CD4-positive, alpha-beta T cell treated with Interleukin-10 for 1 hour (primary cell): ENCODE measurements around the gene TTLL6.
A peak's percentile ranks its signal among the peaks of the same experiment; 100 is the strongest.
"Not testable (repeated sequence)": the region's sequence is repeated elsewhere in the genome, so short reads cannot be mapped to it uniquely, and the experiment has no call there.

ENCODE experiments used
- DNase-seq: peaks from one replicate; pipeline ENCODE4 v3.0.0-alpha.2; 2020

The TTLL6 gene

DNA sequence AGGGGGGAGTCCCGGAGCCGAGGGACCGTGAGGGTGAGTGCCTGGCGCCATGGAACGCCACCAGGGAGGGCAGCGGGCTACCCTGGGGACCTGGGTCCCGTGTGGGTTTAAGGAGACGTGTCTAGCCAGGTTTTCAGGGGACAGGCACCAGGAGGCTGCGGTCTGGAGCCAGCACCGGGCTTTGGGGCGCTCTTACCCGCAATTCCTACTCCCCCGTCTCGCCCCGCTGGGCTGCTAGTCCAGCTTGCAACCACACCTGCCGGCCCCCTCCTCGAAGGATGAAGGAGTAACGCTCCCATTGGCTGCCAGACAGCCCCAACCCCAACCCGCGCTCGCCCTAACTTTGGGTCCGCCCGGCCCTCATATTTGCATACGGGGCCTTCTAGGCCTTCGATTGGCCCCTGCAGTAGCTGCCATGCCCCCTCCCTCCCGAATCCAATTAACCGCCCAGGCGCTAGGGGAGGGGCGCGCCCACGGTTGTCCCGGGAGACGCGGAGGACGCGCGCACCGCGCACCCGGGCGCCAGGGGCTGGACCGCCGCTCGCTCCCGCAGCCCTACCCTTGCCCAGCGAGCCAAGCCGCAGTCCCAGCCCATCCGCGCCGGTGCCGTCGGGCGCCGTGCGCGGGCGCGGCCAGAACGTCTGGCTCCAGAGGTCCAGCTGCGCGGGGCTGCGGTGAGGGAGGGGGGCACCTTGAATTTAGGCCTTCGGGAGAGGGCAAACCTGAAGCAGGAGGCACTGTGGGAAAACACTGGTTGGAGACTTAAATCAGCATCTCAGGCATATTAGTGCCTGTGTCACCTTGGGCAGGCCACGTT lies at the start of gene TTLL6:
TSS of gene TTLL6 (minus strand) at position 456 of the 817 bp plus-strand sequence. CDS start at position 299, 157 bp downstream.
- DNase-seq, result peak; percentile 83

DNA sequence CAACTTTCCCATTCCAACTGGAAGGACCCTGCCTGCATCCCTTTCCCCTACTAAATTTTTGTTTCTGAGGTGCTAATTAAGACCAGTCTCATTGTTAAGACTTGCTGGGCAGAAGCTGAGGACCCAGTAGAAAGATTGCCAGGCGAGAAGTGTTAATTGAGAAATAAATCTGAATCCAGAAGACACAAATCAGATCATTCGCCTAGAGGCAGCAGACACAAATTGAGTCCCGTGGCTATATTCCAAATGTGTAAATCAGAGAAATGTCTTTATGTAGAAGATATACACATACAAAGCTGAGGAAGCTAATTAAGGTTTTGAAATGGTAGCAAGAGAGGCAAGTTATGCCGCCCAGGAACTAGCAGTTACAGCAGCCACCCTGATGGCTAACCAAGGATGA lies 43.4 kb upstream of the TTLL6 start:
- DNase-seq, result no peak

GRCh38 chr17:48860034-48860433 lies 43.0 kb upstream of the TTLL6 start:
- no peak for DNase-seq

DNA sequence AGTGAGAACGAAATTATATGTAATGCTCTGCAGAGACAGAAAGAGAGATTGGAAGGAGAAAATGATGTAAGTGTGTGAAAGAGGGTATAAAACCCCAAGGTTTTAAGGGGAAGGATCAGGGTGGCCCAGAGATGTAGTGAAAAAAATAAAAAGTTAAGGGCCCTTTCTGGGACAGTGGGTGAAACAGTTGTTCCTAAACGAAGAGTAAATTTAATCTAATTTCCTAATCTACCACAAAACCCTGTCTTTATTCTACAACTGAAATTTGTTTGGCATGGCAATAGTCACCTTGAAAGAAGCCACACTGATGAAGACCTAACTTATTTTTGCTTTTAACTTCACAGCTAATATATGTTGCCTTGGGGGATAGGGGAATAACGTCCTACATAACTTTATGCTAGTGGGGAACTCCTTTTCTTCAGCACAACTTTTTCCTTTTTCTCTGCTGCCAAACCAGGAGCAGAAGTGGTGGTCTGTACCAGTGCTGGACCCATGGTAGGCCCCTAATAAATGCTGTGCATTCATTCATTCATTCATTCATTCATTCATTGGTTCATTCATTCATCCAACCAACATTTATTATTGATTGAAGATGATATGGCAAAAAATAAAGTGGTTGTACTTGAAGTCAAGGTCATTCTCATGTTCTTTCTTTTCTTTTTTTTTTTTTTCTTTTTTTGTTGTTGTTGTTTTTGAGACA lies 39.2 kb upstream of the TTLL6 start:
- DNase-seq, result no peak

- no peak for DNase-seq
Observed at GRCh38 chr17:48854774-48855476, 37.9 kb upstream of the TTLL6 start.

- DNase-seq, result peak; percentile 24
Observed at GRCh38 chr17:48850792-48851323, 33.8 kb upstream of the TTLL6 start.

DNA sequence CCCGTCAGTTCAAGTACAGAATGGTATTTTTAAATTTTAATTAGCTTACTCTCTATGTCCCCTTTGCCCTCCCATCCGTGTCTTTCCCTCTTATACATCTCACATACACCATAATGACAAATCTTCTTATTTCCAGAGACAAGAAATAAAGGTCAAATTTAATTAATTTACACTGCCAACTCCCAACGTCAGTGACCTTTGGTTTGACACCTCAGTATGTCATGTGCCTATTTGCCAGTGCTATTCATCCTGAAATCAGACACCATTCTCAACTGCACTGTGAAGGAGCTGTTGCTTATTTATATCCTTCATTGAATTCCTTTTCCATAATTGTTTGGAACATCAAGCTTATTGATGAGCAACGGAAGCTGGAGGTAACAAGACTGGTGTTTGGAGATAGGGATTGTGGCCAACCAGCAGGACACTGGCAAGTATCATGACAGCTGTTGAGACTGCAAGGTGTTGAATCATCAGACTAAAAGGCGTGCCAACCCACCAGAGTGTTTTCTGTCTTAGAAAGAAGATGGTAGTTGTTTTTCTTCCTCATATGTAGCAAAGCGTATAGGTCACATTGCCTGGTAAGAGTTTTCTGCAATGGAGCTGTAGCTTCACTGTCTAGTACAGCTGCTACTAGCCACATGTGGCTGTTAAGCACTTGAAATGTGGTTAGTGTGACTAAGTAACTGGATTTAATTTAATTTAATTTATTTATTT lies 26.3 kb upstream of the TTLL6 start:
- DNase-seq, result no peak

DNA sequence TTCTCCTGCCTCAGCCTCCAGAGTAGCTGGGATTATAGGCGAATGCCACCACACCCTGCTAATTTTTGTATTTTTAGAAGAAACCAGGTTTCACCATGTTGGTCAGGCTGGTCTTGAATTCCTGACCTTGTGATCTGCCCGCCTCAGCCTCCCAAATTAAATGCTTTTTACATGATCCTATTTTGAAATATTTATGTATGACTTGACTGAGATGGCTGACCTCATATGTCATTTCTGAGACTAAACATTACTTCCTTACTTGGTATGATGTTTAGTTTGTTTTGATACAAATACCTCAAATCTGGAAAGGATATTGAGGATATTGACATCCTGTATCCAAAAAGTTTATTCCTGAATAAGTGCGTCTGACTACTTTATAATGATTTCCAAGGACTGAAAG lies 25.7 kb upstream of the TTLL6 start:
- DNase-seq, result no peak

DNA sequence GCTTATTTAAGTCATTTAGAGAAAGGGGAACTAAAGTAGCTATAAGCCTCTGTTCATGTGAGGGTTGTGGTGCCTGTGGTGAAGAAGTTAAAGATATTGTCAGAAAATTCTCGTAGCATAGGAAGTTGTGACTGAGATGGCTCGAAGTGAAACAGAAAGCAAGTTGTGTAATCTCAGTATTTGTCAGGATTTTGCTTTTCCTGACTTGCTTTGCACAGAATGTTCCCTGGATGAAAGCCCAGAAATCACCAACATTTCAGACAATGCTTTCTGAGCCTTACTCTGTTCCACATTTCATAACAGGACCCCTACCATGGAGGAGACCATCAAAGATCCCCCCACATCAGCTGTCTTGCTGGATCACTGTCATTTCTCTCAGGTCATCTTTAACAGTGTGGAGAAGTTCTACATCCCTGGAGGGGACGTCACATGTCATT lies 24.4 kb upstream of the TTLL6 start:
- DNase-seq, result peak; percentile 63

DNA sequence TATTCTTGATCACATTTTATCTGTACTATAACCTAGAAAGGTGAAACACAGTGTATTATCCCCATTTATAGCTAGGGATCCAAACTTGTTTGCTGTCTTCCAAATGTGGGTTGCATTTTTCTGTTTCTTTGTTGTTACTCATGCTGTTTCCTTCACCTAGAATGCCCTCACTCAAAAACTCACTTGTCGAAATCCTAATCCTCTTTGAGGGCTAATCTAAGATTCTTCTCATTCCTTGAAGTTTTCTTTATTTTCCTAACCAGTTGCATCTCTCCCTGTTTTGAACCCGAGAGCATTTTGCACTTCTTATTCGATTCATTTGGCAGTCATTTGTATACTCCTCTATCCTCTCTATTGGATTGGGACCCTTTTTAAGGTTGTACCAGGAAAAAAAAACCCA lies 23.4 kb upstream of the TTLL6 start:
- DNase-seq, result no peak

GRCh38 chr17:48837458-48837857 lies 20.4 kb upstream of the TTLL6 start:
- peak; percentile 48 for DNase-seq

- peak; percentile 29 for DNase-seq
Observed at GRCh38 chr17:48835971-48836370, 18.9 kb upstream of the TTLL6 start.

GRCh38 chr17:48834973-48835372 lies 17.9 kb upstream of the TTLL6 start:
- DNase-seq, result no peak

DNA sequence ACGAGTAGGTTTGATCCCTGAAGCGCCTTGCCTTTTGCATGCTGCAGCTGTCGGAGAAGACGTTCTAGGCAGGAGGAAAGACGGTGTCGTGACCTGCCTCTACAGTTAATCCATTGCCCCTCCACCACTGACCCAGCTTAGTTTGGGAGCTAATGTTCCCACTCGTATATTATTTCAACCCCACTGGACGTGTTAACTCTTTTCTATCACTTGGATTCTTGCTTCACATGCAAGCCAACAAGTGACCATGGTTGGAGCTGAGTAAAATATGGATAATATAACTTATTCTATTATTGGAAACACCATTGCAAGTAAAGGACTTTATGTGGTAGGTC lies 14.5 kb upstream of the TTLL6 start:
- no peak for DNase-seq

DNA sequence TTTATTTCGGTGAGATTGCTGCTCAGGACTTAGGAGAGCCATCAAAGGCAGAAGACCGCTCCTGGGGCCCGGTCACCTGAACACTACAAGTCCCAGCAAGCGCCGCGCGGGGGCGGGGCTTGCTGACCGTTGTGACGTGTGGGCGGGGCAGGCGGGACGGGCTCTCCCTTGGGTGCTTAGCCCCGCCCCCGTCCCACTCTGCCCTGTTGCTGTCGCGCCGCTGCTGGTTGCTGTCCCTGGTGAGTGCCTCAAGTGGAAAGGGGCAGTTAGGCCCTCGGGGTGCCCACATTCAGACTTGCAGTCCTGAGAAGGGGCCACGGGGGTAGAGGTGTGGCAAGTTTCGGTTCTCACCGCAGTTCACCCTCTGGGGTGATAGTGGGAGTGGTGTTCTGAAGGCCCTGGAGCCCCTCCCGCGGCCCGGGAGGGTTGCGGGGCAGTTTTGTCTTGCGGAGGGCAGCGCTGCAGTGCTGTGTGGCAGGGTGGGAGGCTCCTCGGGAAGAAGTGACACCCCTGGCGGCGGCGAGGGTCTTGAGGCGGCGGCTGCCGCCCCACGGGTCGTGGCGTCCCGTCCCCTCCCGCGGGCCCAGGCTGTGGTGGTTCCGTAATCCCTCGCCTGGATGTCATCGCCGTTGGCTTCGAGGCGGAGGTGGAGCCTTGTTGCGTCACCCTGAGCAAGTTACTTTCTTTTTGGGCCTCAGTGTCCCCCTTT lies 14.0 kb upstream of the TTLL6 start, which contains the start of gene CALCOCO2:
TSS of gene CALCOCO2 (plus strand) at position 196 of the 709 bp plus-strand sequence. CDS start 10,673 bp downstream, outside the sequence.
- peak; percentile 91 for DNase-seq

GRCh38 chr17:48825446-48826381 lies 8.7 kb upstream of the TTLL6 start:
- no peak for DNase-seq

DNA sequence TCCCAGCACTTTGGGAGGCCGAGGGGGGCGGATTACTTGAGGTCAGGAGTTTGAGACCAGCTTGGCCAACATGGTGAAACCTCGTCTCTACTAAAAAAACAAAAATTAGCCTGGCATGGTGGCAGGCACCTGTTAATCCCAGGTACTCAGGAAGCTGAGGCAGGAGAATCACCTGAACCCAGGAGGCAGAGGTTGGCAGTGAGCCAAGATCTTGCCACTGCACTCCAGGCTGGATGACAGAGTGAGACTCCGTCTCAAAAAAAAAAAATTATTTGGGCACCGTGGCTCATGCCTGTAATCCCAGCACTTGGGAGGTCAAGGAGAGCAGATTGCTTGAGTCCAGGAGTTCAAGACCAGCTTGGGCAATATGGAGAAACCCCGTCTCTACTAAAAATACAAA lies 3.9 kb upstream of the TTLL6 start:
- DNase-seq, result not testable (repeated sequence)

DNA sequence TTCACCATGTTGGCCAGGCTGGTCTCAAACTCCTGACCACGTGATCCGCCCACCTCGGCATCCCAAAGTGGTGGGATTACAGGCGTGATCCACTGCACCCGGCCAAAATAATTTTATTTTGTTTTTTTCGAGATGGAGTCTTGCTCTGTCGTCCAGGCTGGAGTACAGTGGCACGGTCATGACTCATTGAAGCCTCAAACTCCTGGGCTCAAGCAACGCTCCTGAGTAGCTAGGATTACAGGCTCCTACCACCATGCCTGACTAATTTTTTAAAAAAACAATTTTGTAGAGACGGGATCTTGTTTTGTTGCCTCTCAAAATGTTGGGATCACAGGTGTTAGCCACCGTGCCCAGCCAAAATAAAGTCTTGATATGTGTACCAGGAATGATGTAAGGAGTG lies 2.4 kb upstream of the TTLL6 start:
- no peak for DNase-seq

DNA sequence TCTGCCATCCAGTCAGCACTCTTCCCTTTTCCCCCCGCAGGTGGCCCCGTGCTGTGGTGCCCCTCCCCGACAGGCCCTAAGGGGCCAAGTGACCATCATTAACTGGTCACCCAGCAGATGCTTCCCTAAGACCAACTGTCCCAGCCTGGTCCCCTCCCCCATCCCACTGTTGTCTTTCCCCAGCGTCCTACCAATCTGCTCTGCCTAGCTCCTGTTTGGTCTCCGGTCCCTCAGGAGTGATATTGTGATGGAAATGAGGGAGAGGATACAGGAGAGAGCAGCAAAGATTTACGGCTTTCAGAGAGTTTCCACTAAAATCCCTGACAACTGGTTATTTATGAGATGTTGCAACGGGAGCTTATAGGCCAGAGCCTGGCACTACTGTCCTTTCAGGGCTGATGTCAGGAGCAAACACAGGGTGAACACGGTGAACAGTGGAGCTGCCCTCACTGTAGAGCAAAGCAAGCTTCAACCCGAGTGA lies 1.4 kb upstream of the TTLL6 start:
- DNase-seq, result no peak

- DNase-seq, result no peak
Observed at GRCh38 chr17:48816438-48816773, 623 bp downstream of the TTLL6 start.

DNA sequence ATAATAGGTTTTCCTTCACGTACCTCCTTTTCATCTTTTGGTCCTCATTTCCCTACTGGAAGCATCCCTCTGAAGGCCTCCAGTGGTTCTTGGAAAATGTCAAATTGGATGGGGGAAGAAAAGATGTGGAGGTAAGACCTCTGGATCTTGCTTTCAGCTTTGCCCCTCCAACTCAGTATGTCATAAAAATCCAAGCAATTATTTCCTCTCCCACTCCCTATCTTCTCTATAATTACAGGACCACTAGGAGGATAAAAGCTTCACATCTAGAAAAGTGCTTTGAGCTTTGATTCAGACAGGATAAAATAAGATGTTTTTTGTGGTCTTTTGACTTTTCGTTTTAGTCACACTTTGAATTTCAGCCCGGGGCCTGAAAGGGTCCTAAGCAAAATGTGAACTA lies 1.7 kb downstream of the TTLL6 start:
- DNase-seq, result no peak
